Stimulated activated CD8-positive, alpha-beta memory T cell treated with anti-CD3 and anti-CD28 coated beads, Interleukin-7, amount 100 ng/mL, for 4 hours (primary cell): ENCODE results near the gene DENND11.
"Not testable (repeated sequence)": the region's sequence is repeated elsewhere in the genome, so short reads cannot be mapped to it uniquely, and the experiment has no call there.

Source experiments
- DNase-seq, 2 donors: peaks; one replicate each; pipeline ENCODE4 v3.0.0-alpha.2; 2020; ENCODE audit warnings: low read depth in 2 of 2

Gene DENND11

GRCh38 chr7:141708351-141708750, 6.4 kb upstream of the DENND11 start, which contains the start of gene WEE2:
TSS of gene WEE2 (plus strand) at chr7:141708353. CDS start at chr7:141708759, 406 bp downstream.
- no peak for DNase-seq

GRCh38 chr7:141706239-141707064, 4.5 kb upstream of the DENND11 start:
- no peak for DNase-seq

DNA sequence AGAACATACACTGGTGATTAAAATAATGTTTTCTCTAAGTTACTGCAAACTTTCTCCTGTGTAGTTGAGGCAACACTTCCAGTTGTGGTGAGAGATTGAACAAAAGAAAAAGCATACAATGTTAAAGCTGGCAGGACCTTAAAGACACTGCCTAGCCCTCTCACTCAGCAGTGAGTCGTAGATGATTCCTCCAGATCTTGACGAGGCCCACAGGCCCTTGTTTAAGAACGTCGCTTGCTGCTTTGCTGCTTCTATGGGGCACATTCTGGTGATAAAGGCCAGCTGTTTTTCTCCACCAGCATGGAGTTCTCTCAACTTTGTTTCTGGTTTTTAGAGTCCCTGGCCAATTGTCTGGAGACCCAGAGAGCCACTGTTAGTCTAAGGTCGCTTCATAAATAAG, 2.8 kb upstream of the DENND11 start:
- DNase-seq, result no peak

DNA sequence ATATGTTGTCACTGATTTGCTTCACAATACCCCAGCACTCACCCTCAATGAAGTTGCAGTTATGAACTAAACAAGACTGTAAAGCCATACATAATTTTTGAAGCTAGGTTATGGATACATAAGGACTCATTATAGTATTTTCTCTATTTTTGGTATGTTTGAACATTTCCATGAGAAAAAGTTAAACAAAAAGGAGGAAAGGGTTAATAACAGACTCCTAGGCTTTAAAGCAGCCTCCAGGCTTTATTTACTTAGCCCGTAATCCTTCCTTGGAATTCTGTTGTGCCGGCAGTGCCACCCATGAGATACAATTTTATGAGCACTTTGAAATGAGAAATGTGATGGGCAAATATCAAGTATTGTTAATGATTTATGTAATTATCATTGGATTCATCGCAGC, 2.1 kb upstream of the DENND11 start:
- no peak for DNase-seq

- DNase-seq, result no peak
Measured at GRCh38 chr7:141702892-141703291, 926 bp upstream of the DENND11 start.

GRCh38 chr7:141701489-141702046, 398 bp downstream of the DENND11 start:
- peak; percentile 58 to 67 for DNase-seq

DNA sequence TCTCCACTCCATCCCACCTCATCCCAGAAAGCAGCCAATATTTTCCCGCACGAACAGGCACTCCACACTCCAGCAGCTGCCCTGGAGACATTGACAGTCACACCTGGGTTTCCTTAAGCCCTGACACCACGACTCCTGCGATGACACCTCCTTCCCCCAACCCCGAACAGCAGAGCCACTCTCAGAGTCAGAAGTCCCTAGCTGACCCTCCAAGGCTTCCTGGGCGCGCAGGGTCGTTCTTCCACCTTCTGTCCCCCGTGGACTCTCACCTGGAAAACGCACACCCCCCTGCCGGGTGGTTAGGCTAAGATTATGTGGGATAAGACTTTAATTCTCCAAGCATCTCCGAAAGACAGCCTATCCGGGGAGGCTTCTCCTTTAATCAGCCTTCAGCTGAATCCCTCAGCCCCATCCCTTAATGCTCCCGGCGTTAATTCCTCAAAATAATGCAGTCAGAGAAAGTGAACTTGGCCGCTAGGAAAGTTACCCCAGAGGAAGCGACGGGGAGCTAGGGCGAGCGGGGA, 1.1 kb downstream of the DENND11 start:
- DNase-seq, result no peak

- no peak for DNase-seq
Measured at GRCh38 chr7:141700296-141700847, 1.6 kb downstream of the DENND11 start.

DNA sequence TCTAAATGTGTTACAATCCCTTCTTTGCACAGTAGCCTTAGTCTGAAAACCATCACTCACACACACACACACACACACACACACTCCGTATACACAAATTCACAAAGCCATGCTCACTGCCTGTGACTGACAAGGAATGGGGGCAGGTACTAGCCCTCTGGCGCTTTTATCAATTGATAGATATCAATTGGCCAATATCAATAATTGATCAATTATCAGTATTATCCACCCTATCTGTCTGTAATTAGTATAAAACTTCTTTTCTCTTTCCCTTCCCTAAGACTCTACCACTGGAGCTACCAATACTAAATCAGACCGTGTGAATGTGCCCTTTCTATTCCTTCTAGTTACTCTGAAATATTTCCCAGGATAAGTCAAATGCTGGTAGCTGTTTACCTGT, 2.1 kb downstream of the DENND11 start:
- DNase-seq, result no peak

- no peak for DNase-seq
Measured at GRCh38 chr7:141698247-141699015, 3.5 kb downstream of the DENND11 start.

DNA sequence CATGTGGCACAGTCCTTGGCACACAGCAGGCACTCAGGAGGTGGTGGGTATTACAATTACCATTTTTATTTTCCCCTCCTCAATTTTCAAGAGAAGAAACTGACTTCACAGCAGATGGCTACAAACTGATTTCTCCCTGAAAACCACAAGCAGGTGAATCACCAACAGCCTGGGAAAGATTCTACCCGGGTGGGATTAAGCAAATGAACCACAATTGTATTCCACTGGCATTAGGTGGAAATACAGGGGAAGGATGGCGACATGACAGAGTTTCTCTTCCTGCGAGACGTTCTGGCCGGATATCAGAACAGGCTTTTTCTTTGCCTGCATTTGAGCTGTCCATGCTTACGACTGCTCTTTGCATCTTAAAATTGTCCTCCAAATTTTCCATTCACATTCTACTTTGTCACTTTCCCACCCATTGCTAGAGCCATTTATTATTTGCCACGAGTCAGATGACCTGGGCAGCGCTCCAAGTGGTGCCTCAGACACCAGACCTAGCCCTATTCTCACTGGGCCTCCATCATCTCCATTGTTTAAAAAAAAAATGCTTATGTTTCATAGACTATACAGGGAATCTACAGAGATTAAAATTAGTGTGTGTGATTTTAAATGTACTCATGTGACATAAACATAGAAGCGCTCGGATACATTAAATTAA, 4.6 kb downstream of the DENND11 start:
- no peak for DNase-seq

- DNase-seq, result no peak
Measured at GRCh38 chr7:141696348-141696747, 5.6 kb downstream of the DENND11 start.

DNA sequence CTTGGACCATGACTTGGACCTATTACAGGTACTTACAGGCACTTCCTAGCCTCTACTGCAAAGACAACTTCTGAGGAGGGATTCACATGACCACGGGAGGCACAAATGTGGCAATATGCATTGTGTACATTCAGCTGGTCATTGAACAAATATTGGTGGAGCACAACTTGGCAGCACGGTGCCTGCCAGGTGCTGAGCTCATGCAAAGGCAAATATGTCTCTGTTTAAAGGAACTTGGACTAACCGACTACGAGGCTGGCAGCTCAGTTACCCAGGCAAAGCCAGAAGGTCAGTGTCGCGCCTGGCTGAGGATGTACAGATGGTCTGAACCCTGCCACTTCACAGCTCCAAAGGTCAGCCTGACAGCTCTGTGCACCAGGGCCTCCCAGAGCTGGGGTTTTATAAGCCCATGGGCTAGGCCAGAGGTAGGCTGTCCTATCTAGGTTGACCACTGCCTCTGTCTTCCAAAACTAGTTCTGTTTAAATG, 6.1 kb downstream of the DENND11 start:
- DNase-seq, result no peak

DNA sequence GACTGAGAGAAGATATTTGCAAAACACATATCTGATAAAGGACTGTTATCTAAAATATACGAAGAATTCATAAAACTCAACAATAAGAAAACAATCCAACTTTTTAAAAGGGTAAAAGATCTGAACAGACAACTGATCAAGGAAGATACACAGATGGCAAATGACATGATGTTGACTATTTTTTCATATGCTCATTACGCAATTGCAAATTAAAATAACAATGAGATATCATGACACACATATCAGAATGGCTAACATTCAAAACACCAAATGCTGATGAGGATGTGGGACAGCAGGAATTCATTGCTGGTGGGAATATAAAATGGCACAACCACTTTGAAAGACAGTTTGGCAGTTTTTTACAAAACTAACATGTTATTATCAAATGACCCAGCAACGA, 8.9 kb downstream of the DENND11 start:
- DNase-seq, result no peak

- DNase-seq, result no peak
Measured at GRCh38 chr7:141691961-141692360, 10.0 kb downstream of the DENND11 start.

DNA sequence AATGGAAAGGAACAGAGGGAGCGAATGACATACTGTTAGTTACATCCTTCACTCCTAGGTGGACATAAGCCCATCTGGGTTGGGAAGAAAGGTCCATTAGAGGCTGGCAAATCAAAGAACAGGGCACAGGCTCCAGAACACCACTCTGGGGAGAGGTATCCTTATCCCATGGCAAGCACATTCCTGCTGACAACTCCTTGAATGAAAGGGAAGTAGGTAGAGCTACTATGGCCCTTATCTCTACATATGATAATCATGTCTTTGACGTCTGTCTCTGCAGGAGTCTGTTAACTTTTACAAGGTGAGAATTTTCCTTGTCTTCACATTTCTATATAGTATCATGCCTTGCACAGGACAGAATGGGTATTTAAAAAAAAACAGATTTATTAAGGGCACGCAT, 10.4 kb downstream of the DENND11 start:
- DNase-seq, result no peak

- DNase-seq, result not testable (repeated sequence)
Measured at GRCh38 chr7:141689072-141689825, 12.7 kb downstream of the DENND11 start.

DNA sequence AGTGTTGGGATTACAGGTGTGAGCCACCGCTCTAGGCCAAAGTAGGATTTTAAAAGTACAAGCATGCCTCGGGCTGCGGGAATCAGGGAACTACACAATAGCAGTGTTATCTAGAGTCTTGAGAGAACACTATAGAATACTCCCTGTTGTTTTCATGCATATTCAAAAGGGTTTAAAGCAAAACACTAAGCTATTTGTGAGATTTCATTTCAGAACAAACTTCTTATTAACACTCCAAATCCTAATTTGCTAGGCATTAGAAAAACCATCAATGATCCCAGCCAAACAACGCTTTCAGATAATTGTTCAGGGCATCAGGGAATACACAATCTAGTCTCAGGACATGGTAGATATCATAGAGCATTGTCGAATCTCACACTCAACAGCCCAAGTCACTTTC, 13.9 kb downstream of the DENND11 start:
- no peak for DNase-seq

DNA sequence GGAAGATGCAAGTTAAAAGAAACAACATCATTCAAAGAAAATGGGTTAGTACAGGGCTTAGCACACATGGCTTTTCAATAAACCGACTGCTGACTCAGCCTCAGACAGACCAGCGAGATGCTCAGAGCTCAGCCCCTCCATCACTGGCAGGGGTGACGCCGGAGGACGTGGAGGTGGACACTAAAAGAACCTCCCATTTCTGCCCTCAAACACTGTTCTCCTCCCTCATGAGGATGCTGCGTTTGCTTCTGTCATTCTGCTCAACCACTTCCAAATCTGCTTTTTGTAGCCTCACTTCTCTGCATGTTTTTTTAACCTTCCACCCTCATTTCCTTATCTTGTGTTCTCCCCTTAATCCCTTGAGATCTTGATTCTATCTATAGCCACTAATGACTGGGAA, 15.3 kb downstream of the DENND11 start:
- no peak for DNase-seq

- no peak for DNase-seq
Measured at GRCh38 chr7:141686074-141686473, 15.9 kb downstream of the DENND11 start.
